GM19452 (cell line): ENCODE measurements around the gene SEC22B.
"Not testable (repeated sequence)": the region's sequence is repeated elsewhere in the genome, so short reads cannot be mapped to it uniquely, and the experiment has no call there.

ENCODE experiments used
- ATAC-seq: cut with Tn5 transposase; IDR thresholded peaks from one replicate; pipeline ENCODE4 v1.9.1; 2021; ENCODE audit not compliant: unreplicated experiment

Gene SEC22B

DNA sequence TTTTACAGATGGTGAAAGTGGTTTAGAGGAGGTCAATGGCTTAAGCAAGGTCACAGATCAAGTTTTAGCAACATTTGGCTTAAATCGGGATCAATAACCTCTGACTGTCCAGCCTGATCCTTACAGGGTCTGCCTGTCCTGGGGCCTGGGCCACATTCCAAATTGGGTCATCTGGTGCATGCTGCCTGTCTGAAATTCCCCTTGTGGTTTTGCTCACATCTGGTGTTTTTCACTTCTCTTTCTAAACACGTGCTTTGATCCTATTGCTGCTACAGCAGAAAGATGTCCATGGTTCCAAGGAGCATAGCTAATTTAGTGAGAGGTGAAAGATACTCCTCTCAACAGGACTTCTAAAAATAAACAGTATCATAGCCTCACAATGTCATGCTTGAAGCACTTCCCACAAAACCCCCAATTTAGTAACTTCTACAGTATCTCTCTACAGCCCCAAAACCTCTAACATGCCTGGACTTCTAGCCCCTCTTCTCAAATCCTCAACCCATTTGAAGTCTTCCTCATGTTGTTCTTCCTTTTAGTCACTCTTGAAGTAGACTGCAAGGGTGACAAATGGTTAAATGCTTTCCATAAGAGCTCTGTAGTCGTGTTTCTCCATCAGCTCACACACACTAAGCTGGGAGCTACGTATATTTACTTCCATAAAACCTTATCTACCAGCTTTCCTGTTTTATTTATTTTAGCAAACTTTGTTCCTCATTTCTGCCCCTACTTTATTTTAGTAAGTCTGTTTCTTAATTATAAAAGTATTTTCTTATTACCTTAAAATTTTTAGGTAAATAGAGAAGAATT, 58.7 kb downstream of the SEC22B start:
- peak; percentile 51 for ATAC-seq

- ATAC-seq: not testable (repeated sequence)
Observed at GRCh38 chr1:120116094-120116493, 60.2 kb downstream of the SEC22B start.

DNA sequence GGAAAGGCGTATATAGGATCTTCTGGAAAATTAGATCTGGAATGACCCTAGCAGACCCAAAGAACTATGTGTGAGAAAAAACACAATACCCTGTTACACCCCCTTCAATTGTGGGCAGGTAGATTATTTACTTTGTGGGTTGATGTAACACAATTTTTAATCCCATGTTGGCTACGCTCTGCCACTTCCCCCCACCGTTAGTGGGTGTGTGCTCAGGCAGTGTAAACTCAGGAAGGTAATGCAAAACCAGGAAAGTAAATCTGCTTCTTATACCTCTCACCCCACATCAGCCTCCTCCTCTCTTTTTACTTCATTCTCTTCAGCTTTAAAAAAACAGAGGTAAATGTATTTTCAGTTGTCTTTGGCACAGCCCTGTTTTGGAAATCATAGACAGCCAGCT, 63.2 kb downstream of the SEC22B start:
- ATAC-seq: not testable (repeated sequence)

DNA sequence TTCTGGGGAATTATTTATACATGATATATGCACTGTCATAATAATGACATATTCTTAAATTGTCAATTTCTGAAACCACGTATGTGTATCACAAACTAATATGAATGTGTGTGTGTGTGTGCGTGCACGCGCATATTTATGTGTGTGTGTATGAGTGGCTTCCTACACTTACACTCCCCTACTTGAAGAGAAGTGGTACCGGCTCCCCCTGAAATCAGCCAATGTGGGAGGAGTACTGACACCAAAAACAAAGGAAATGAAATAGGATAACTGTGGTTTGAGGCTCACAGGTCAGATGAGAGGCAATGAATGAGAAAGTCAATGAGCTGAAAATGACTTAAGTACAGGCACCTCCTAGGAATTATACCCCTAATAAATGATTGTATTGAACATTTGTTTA, 64.1 kb downstream of the SEC22B start:
- ATAC-seq: not testable (repeated sequence)

DNA sequence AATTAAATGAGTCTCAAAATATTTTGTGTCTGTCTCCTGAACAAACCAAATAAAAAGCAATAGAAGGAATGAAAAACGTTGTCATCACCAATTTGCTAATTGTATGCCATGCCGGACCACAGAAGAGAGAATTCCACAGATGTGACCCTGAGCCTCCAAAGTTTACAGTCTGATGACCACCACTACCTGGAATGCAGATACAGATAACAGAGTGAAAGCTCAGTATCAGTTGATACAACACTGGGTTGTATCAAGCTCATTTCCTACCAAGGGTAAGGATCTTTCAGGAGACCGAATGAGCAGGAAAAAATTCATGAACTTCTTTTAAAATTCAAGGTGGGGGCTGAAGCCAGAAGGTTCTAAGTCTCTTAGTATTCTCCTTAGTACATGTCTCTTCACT, 64.5 kb downstream of the SEC22B start:
- not testable (repeated sequence) for ATAC-seq

- not testable (repeated sequence) for ATAC-seq
Observed at GRCh38 chr1:120111008-120111407, 65.3 kb downstream of the SEC22B start.

DNA sequence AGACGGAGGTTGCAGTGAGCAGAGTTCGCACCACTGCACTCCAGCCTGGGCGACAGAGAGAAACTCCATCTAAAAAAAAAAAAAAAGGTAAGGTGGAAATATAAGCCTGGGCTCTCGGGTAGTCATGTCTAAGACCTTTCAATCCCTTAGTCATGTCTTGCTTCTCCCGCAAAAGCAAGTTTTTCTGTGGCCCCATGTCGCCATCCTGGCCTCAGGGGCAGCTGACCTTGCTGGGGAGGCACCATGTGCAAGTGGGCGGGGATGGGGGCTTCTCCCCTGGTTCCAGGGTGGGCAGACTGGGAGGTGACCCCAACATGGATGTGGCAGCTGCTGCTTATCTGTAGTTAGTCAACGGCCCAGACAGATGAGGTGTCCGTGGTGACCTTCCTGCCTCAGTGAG, 66.7 kb downstream of the SEC22B start:
- ATAC-seq: not testable (repeated sequence)

- not testable (repeated sequence) for ATAC-seq
Observed at GRCh38 chr1:120109180-120109579, 67.1 kb downstream of the SEC22B start.

DNA sequence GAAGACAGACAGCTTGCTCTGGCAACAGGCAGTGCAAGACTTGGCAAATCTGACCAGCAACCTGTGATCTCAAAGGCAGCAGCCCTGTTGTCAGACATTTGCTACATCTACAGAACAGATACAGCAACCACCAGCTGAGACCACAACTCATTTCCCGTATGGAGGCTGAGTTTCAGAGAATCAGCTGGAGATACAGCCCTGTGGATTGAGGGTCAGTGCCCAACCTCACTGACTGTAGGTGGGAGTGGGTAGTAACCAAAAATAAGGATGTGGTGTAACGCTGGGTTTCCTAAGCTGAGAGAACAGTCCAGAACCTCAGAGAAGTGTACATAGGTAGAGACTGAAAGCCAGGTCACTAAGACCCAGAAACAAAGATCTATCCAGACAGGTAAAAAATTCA, 71.0 kb downstream of the SEC22B start:
- not testable (repeated sequence) for ATAC-seq

DNA sequence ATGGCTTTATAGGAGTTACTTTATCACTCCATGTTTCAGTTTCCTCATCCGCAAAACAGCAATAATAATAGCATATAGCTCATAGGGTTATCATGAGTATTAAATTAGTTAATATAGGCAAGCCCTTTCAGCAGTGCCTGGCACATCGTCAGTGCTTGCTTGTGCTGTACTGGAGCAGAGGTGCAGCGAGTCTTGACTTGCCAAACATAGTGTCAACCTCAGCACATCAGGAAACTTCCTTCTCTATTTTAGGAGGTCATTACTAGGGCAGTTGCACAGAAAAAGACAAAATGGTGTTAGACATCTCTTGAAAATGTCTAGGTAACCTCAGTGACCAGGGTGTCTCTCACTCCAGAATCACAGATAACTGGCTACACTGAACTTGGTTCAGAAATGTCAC, 72.6 kb downstream of the SEC22B start:
- ATAC-seq: not testable (repeated sequence)

- ATAC-seq: not testable (repeated sequence)
Observed at GRCh38 chr1:120101593-120101992, 74.7 kb downstream of the SEC22B start.
